ENCODE results near the gene SCG5.

DNA sequence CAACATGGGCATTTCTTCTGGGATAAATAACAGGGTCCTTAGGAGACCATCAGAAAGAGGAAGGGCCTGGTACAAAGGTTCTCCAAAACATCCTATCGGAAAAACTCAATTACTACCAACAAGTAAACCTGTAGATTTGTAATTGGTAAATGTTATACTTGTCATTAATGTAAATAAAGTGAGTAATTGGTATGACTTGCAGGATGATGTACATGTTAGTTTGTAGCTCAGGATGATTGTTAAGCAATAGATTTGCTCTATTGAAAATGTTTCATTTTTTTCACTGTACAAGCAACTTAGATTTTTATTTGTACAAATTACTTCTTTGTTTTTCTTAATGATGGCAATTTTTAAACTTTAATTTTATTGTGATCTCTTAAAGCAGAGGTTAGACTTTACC lies 3.8 kb upstream of the SCG5 start:
- TF ChIP-seq CTCF (optimal IDR thresholded peaks at IDR 0.05 in 1 of 3, IDR thresholded peaks at IDR 0.05 in 1 of 3, conservative IDR thresholded peaks at IDR 0.05 in 1 of 3; ENCODE audit: extremely low read depth in 1 of 3, insufficient read depth in 2 of 3, low read length in 3 of 3) = no peak
- TF ChIP-seq EZH2 (IDR thresholded peaks at IDR 0.05; ENCODE audit: low read length) = no peak
